DND-41 (cell line): Measurements from ENCODE around the gene TRHDE.

Experiments used
- EZH2 ChIP-seq: IDR thresholded peaks from 3 replicates; pipeline ENCODE4 v1.6.1; 2012; ENCODE audit warnings: borderline replicate concordance, low read depth, mild to moderate bottlenecking, moderate library complexity, low read length, inconsistent platforms; ENCODE audit not compliant: severe bottlenecking
- TF ChIP-seq, protein P1 (sequence below): IDR thresholded peaks from 2 replicates; pipeline ENCODE4 v1.5.1; 2012; ENCODE audit warnings: borderline replicate concordance, low read length, moderate library complexity, mild to moderate bottlenecking; ENCODE audit not compliant: poor library complexity, severe bottlenecking; ENCODE audit errors: extremely low read depth

GRCh38 chr12:72574138-72574537 lies 302.0 kb downstream of the TRHDE start:
- TF ChIP-seq, protein P1, sequence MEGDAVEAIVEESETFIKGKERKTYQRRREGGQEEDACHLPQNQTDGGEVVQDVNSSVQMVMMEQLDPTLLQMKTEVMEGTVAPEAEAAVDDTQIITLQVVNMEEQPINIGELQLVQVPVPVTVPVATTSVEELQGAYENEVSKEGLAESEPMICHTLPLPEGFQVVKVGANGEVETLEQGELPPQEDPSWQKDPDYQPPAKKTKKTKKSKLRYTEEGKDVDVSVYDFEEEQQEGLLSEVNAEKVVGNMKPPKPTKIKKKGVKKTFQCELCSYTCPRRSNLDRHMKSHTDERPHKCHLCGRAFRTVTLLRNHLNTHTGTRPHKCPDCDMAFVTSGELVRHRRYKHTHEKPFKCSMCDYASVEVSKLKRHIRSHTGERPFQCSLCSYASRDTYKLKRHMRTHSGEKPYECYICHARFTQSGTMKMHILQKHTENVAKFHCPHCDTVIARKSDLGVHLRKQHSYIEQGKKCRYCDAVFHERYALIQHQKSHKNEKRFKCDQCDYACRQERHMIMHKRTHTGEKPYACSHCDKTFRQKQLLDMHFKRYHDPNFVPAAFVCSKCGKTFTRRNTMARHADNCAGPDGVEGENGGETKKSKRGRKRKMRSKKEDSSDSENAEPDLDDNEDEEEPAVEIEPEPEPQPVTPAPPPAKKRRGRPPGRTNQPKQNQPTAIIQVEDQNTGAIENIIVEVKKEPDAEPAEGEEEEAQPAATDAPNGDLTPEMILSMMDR, result no peak
- TF ChIP-seq EZH2, result no peak
